HFFc6 (cell line): ENCODE data around the gene SMYD3. TPM values are rescaled to one million over a fixed set of nuclear protein-coding genes. Genes with fewer than 3 reads are reported as not detected.

Experiments used
- DNase-seq: peaks from one replicate; pipeline ENCODE4 v3.0.0-alpha.2; 2018
- H3K27ac Mint-ChIP-seq: 2 replicates; pipeline ENCODE4 v1.8.0; 2020; ENCODE audit warnings: mild to moderate bottlenecking, mixed read lengths
- H3K27me3 Mint-ChIP-seq: 2 replicates; pipeline ENCODE4 v1.8.0; 2021; ENCODE audit warnings: mild to moderate bottlenecking, moderate library complexity, mixed read lengths; ENCODE audit not compliant: insufficient read depth
- H3K36me3 Mint-ChIP-seq: 2 replicates; pipeline ENCODE4 v1.8.0; 2021; ENCODE audit warnings: low read depth, mixed read lengths
- H3K4me1 Mint-ChIP-seq: 2 replicates; pipeline ENCODE4 v1.8.0; 2020; ENCODE audit warnings: low read depth, mixed read lengths
- H3K4me3 Mint-ChIP-seq: 2 replicates; pipeline ENCODE4 v1.8.0; 2020; ENCODE audit warnings: mild to moderate bottlenecking, moderate library complexity, mixed read lengths
- H3K9me3 Mint-ChIP-seq: 2 replicates; pipeline ENCODE4 v1.8.0; 2020; ENCODE audit warnings: mild to moderate bottlenecking, mixed read lengths
- total RNA-seq, 6 experiments: library from RNA; stranded (reverse); fragmentation: NEBNext Ultra II Directional; extraction: Animal tissue kit (Norgen Biotek cat#: 25700); gene quantifications; 2 replicates in 1 of 6; 3 replicates in 5 of 6; pipeline ENCODE4 v1.2.3, GENCODE V29; 2021
- TF ChIP-seq, protein P1 (sequence below): fragments of 200-600 bp; sonication (generic); IDR thresholded peaks from 2 replicates; pipeline ENCODE4 v1.5.0; 2021; ENCODE audit warnings: antibody characterized with exemption, mild to moderate bottlenecking

Gene SMYD3
- total RNA-seq, 6 experiments from 2014 or later = 28.4 to 37.9 (median 31.2) TPM

DNA sequence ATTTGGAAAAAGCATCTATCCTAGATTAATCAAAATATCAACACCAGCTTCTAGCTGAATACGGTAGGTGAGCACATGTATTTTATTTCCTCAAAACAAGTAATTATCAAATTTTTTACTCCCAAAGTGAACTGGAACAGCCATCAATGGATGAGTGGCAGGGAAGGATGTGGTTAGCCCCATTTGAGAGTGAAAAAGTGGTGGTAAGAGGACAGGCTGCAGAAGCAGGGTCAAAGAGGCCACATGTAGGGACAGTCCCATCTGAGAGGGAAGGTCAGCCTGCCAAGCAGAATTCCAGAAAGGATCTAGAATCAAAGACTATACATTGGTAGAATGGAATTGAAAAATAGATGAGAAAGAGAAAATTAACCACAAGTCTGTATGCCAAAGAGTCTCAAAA lies 163.8 kb downstream of the SMYD3 start:
- Mint-ChIP-seq H3K4me1 (no peaks in the 10 kb centered on the region), H3K36me3 (peaks cover 10% of the 10 kb centered on the region; the same call in 1 of the 2 replicates), H3K9me3 (no peaks in the 10 kb centered on the region), H3K27me3 (no peaks in the 10 kb centered on the region), H3K27ac (no peak overlapping the region), H3K4me3 (no peak overlapping the region)
- TF ChIP-seq, protein P1, sequence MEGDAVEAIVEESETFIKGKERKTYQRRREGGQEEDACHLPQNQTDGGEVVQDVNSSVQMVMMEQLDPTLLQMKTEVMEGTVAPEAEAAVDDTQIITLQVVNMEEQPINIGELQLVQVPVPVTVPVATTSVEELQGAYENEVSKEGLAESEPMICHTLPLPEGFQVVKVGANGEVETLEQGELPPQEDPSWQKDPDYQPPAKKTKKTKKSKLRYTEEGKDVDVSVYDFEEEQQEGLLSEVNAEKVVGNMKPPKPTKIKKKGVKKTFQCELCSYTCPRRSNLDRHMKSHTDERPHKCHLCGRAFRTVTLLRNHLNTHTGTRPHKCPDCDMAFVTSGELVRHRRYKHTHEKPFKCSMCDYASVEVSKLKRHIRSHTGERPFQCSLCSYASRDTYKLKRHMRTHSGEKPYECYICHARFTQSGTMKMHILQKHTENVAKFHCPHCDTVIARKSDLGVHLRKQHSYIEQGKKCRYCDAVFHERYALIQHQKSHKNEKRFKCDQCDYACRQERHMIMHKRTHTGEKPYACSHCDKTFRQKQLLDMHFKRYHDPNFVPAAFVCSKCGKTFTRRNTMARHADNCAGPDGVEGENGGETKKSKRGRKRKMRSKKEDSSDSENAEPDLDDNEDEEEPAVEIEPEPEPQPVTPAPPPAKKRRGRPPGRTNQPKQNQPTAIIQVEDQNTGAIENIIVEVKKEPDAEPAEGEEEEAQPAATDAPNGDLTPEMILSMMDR = no peak
- no peak for DNase-seq

- no peaks in the 10 kb centered on the region for H3K27me3 Mint-ChIP-seq
- H3K4me1 Mint-ChIP-seq = peaks cover 10% of the 10 kb centered on the region
- no peaks in the 10 kb centered on the region for H3K9me3 Mint-ChIP-seq
- H3K4me3 Mint-ChIP-seq = no peak overlapping the region
- no peak for DNase-seq
- no peak overlapping the region for H3K27ac Mint-ChIP-seq
- TF ChIP-seq, protein P1 = no peak
- peaks cover 5% of the 10 kb centered on the region; the same call in 1 of the 2 replicates for H3K36me3 Mint-ChIP-seq
Observed at GRCh38 chr1:246338546-246338945, 168.5 kb downstream of the SMYD3 start.

DNA sequence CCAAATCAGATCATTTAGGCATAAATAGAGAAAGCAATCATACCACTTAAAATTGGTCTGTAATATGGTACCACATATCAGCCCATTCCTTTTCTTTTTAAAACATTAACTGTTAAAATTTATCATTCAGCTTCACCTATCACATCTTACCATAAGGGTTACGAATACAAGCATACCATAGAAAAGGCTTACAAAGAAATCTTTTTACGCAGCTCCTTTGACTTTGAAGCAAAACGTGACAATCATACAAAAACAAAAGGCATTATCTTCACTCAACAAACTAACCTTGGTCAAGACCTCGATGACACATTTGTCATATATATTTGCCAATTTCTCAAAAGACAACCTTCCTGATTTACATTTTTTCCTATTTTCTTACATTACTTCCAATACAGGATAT lies 169.0 kb downstream of the SMYD3 start:
- H3K36me3 Mint-ChIP-seq = peaks cover 7% of the 10 kb centered on the region; the same call in 1 of the 2 replicates
- no peaks in the 10 kb centered on the region for H3K9me3 Mint-ChIP-seq
- H3K4me3 Mint-ChIP-seq = no peak overlapping the region
- TF ChIP-seq, protein P1 = no peak
- peaks cover 14% of the 10 kb centered on the region for H3K4me1 Mint-ChIP-seq
- no peak for DNase-seq
- H3K27me3 Mint-ChIP-seq = no peaks in the 10 kb centered on the region
- H3K27ac Mint-ChIP-seq = no peak overlapping the region

DNA sequence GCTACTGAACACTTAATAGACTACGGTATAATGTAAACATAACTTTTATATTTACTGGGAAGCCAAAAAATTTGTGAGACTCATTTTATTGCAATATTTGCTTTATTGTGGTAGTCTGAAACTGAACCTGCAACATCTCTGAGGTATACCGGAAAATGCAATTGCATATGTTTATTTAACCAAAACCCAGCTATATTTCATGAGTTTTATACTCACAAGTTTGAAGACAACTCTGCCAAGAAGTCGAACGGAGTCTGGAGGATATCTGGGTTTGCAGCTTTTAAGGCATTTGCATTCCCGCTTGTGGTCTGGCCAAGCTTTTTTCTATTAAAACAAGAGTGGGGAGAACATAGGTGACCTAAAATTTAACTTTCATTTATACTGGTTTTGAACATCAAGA lies 171.9 kb downstream of the SMYD3 start:
- H3K9me3 Mint-ChIP-seq = no peaks in the 10 kb centered on the region
- H3K36me3 Mint-ChIP-seq = peaks cover 10% of the 10 kb centered on the region; the same call in 1 of the 2 replicates
- DNase-seq = no peak
- TF ChIP-seq, protein P1 = no peak
- no peaks in the 10 kb centered on the region; the same call in 1 of the 2 replicates for H3K27me3 Mint-ChIP-seq
- no peak overlapping the region for H3K27ac Mint-ChIP-seq
- H3K4me3 Mint-ChIP-seq = no peak overlapping the region
- H3K4me1 Mint-ChIP-seq = peaks cover 28% of the 10 kb centered on the region

GRCh38 chr1:246333855-246334254 lies 173.2 kb downstream of the SMYD3 start:
- no peak overlapping the region for H3K4me3 Mint-ChIP-seq
- no peak for DNase-seq
- no peak overlapping the region for H3K27ac Mint-ChIP-seq
- TF ChIP-seq, protein P1 = no peak
- no peaks in the 10 kb centered on the region for H3K9me3 Mint-ChIP-seq
- peaks cover 28% of the 10 kb centered on the region for H3K4me1 Mint-ChIP-seq
- no peaks in the 10 kb centered on the region; the same call in 1 of the 2 replicates for H3K27me3 Mint-ChIP-seq
- H3K36me3 Mint-ChIP-seq = peaks cover 17% of the 10 kb centered on the region

DNA sequence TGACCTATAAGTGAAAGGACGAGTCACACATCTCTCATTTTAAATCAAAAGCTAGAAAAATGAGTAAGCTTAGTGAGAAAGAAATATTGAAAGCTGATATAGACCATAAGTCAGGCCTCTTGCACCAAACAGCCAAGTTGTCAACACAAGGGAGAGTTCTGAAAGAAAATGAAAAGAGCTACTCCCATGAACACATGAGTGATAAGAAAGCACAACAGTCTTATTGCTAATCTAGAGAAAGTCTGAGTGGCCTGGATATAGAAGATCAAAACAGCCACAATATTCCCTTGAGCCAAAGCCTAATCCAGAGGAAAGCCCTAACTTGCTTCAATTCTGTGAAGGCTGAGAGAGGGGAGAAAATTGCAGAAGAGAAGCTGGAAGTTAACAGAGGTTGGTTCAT lies 175.0 kb downstream of the SMYD3 start:
- no peaks in the 10 kb centered on the region; the same call in 1 of the 2 replicates for H3K27me3 Mint-ChIP-seq

More for the DNA sequence above, 175.0 kb downstream of the SMYD3 start:
- Mint-ChIP-seq H3K9me3 (no peaks in the 10 kb centered on the region), H3K4me1 (peaks cover 28% of the 10 kb centered on the region), H3K36me3 (peaks cover 24% of the 10 kb centered on the region), H3K27ac (no peak overlapping the region), H3K4me3 (no peak overlapping the region)
- no peak for DNase-seq
- TF ChIP-seq, protein P1 = no peak
